GM18519 (cell line): ENCODE results near the gene RPL7L1.
"Not testable (repeated sequence)": the region's sequence is repeated elsewhere in the genome, so short reads cannot be mapped to it uniquely, and the experiment has no call there.

ENCODE experiments used
- ATAC-seq: cut with Tn5 transposase; IDR thresholded peaks from one replicate; pipeline ENCODE4 v1.9.1; 2021; ENCODE audit warnings: mild to moderate bottlenecking, moderate library complexity; ENCODE audit not compliant: unreplicated experiment, low FRiP score

RPL7L1 gene

GRCh38 chr6:42879372-42880239 lies at the start of gene RPL7L1:
Gene RPL7L1 (plus strand): TSS chr6:42879616. CDS start chr6:42879911, 295 bp downstream.
- ATAC-seq: peak; percentile 78

DNA sequence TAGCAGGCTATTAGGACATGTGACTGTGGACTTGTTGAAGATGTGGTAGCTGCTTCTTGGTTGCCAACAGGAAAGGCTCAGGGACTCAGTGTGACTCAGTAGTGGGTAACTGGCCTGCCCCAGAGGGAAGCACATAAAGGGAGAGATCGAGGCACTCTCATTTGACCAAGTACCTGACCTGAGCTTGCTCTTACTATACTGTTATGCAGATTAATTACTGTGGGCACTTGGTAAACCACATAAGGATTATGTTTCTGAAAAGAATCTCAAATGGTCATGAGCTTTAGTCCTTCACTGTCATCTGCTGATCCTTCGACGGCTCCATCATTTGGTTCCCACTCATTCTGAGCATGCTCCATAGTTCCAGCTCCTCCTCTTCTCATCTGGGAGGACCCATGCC lies 48.2 kb upstream of the RPL7L1 start:
- ATAC-seq: no peak

- no peak for ATAC-seq
Measured at GRCh38 chr6:42834056-42834455, 45.4 kb upstream of the RPL7L1 start.

GRCh38 chr6:42841844-42842584 lies 37.4 kb upstream of the RPL7L1 start:
- ATAC-seq: no peak

GRCh38 chr6:42845327-42845694 lies 34.1 kb upstream of the RPL7L1 start:
- ATAC-seq: no peak

DNA sequence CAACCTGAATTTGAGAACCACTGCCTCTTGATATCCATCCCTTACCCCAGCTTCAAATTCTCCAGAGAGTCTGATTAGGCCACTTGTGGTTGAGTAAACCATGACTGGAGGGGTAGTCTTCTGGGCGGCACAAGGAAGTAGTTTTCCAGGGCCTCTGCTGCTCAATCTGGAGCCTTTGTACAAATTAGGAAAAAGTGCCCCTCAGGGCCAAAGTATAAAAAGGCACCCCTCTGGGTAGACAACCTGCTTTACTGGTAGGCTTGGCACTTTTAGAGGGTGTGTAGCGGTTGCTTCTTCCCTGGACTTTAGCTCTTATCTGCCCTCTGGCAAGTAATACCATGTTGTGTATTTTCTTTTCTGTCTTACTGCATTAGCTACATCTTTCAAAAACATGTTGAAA lies 32.9 kb upstream of the RPL7L1 start:
- no peak for ATAC-seq

DNA sequence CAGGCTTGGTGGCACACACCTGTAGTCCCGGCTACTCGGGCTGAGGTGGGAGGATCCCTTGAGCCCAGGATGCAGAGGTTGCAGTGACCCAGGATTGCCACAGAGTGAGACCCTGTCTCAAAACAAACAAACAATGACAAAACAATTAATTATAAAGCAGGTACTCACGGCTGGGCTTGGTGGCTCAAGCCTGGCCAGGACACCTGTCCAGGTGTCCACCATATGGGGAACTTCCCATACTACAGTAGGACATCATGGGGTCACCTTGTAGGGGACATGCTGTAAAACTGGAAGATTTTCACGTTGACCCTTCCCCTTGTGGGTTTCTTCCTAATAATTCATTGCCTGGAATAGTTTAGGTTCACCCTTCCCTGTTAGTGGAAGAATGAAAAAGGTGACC lies 30.7 kb upstream of the RPL7L1 start:
- no peak for ATAC-seq

DNA sequence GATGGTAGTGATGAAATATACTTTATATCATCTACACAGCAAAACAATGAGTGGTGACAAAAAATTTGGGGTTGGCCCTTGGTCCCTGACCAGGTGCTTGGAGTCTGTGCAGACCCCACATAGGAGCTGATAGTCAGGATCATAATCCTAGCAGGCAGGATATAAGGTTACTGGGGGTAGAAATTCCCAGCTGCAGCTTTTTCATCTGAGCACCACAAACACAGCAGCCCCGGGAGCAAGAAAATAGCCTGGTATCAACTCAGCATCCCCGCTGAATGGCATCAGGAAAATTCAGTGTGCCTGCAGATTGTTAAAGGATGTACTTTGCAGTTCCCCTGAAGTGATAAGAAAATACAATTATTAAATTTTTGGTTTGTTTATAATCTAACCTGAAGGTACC lies 27.8 kb upstream of the RPL7L1 start:
- no peak for ATAC-seq

GRCh38 chr6:42860036-42860435 lies 19.4 kb upstream of the RPL7L1 start:
- ATAC-seq: no peak

GRCh38 chr6:42860481-42860880 lies 18.9 kb upstream of the RPL7L1 start:
- ATAC-seq: no peak

GRCh38 chr6:42864602-42865001 lies 14.8 kb upstream of the RPL7L1 start:
- no peak for ATAC-seq

DNA sequence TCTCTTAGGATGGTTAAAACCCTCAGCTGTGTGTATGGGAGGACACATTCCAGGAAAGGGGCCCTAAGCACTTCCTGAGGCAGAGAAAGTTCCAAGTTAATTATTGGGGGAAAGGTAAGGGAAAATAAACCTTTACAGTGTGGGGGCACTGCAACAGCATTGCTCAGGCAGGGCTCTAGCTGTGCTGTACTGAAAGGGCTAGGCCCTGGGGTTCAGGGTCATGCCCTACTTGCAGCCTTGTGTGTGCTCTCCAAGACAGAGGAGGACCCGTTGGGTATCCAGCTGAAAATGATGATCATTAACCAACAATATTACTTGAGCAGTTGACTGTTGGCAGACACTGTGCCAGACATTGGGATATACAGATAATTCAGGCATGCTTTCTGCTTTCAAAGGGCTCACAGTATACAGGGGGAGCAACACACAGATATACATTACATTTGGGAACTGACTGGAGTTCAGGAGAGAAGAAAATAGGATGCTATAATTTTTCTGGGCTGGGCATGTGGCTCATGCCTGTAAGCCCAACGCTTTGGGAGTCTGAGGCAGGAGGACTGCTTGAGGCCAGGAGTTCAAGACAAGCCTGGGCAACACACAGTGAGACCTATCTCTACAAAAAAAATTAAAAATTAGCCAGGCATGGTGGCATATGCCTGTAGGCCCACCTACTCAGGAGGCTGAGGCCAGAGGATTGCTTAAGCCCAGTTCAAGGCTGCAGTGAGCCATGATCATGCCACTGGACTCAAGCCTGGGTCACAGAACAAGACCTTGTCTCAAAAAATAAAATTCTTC lies 9.1 kb upstream of the RPL7L1 start:
- ATAC-seq: no peak

DNA sequence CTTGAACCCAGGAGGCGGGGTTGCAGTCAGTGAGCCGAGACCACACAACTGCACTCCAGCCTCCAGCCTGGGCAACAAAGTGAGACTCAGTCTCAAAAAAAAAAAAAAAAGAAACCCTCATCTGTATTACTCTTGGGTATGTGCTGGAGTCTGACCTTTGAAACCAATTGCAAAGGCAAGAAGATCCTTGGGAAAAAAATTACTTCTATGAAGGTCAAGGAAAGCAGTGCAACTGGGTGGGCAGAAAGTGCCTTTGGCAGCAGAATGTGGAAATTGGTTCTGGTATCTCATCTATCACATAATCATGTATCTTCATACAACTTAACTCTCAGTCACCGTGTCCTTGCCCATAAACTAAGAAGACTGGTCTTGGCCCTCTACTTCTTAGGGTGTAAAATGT lies 7.7 kb upstream of the RPL7L1 start:
- ATAC-seq: no peak

DNA sequence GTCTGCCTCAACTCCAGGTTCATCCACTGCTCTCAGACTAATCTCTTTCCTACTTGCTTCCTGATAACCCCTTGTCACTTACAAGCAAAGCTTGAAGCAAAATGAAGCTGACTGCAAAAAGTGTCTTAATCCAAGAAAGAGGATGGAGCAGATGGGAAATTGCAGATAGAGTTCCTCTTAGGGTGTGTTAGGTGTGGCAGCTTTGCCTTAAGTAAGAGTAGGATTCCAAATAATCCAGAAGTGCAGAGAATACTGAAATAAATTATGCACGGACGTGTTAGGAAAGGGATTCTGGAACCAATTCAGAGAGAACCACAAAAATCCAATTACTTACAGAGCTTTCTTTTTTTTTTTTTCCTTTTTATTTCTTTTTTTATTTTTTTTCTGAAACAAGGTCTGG lies 6.1 kb upstream of the RPL7L1 start:
- ATAC-seq: no peak

- no peak for ATAC-seq
Measured at GRCh38 chr6:42877695-42878094, 1.7 kb upstream of the RPL7L1 start.

DNA sequence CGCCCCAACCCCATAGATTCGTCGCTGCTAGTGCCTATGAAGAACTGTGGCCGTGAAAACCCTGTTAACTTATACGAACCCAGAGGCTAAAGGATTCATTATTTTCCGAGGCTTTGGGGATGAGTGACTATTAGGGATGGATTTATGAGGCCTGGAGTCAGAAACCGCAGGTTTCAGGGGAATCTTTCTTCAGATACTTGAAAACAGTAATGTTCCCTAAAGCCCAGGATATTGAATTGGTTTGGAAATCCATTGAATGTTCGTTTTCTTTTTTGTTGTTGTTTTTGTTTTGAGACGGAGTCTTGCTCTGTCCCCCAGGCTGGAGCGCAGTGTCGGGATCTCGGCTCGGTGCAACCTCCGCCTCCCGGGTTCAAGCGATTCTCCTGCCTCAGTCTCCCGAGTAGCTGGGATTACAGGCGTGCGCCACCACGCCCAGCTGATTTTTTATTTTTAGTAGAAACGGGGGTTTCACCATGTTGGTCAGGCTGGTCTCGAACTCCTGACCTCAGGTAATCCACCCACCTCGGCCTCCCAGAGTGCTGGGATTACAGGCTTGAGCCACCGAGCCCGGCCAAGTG lies 913 bp downstream of the RPL7L1 start:
- not testable (repeated sequence) for ATAC-seq

DNA sequence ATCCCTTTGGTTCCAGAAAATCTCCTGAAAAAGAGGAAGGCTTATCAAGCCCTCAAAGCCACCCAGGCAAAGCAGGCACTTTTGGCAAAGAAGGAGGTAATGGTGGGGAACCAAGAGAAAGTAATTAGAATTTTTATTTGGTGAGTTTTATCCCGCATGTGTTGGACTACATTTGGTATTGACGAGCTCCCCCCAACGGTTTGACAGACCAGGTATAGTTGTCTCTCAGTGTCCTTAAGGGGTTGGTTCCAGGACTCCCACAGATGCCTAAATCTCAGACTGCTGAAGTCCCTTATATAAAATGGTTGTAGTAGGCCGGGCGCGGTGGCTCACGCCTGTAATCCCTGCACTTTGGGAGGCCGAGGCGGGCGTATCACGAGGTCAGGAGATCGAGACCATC lies 1.5 kb downstream of the RPL7L1 start:
- ATAC-seq: not testable (repeated sequence)

DNA sequence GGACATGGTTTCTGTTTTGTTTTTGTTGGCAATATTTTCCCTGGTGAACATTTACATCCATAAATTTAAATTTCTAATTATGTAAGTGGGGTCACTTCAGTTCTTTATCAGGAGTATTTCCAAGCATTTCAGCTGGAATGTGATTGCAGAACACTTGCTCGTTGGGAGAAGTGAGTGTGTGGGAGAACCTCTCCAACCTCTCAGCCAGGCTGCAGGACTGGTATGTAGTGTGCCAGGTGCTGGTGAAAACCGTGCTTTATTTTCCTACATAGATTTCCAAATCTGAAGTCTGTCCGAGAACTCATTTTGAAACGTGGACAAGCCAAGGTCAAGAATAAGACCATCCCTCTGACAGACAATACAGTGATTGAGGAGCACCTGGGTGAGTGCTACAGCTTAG lies 6.3 kb downstream of the RPL7L1 start:
- no peak for ATAC-seq

GRCh38 chr6:42888201-42888600 lies 8.8 kb downstream of the RPL7L1 start:
- not testable (repeated sequence) for ATAC-seq

DNA sequence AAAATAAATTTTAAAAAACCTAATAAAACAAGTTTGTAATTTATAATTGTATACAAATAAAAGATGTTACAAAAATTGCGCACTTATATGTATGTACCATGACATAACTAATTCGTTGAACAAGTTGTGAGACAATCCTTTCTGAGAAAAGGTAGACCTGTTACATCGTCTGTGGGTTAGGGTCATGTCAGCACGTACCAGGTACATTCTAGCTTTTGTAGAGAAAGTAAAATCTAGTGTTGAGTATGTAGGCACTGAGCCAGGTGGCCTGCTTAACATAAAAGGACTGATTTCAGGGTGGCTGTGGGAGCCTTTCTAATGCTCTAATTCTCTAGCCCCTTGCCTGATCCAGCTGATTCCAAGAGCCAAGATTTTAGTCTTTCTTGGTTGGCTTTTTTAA lies 10.4 kb downstream of the RPL7L1 start:
- ATAC-seq: no peak
